Measurements from ENCODE around the gene NEGR1. TPM values are rescaled to one million over a fixed set of nuclear protein-coding genes. Genes with fewer than 3 reads are reported as not detected.

NEGR1 gene
- total and polyA plus RNA-seq, 9 donors = 4.7 to 15.1 (median 9.1) TPM

DNA sequence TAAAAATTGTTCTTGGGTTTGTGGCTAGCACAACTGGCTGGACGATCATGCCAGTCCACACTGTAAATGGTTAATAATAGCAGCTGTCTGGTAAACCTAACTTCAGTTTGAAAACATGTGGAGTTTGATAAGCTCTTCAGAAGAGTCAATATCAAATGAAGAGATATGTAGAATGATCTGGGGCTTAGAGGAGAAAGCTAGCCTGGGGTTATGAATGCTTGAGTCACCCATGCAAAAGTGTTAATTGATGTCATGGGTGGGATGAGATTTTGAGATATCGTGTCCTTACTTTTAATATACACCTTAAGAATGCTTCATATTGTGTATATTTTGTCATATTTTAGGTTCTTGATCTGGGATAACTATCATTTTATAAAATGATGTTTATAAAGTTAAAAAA lies 646.8 kb downstream of the NEGR1 start:
- H3K4me1 ChIP-seq (ENCODE audit: insufficient read depth) = no peaks in the 10 kb centered on the region
- no peaks in the 10 kb centered on the region for H3K27me3 ChIP-seq
- H3K36me3 ChIP-seq = no peaks in the 10 kb centered on the region
- TF ChIP-seq, protein P1, sequence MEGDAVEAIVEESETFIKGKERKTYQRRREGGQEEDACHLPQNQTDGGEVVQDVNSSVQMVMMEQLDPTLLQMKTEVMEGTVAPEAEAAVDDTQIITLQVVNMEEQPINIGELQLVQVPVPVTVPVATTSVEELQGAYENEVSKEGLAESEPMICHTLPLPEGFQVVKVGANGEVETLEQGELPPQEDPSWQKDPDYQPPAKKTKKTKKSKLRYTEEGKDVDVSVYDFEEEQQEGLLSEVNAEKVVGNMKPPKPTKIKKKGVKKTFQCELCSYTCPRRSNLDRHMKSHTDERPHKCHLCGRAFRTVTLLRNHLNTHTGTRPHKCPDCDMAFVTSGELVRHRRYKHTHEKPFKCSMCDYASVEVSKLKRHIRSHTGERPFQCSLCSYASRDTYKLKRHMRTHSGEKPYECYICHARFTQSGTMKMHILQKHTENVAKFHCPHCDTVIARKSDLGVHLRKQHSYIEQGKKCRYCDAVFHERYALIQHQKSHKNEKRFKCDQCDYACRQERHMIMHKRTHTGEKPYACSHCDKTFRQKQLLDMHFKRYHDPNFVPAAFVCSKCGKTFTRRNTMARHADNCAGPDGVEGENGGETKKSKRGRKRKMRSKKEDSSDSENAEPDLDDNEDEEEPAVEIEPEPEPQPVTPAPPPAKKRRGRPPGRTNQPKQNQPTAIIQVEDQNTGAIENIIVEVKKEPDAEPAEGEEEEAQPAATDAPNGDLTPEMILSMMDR (IDR thresholded peaks at IDR 0.05) = no peak
- TF ChIP-seq EP300 (IDR thresholded peaks at IDR 0.05) (no peak), POLR2A (IDR thresholded peaks at IDR 0.05) (no peak)
- no peaks in the 10 kb centered on the region for H3K9me3 ChIP-seq
- no peak overlapping the region for H3K4me3 ChIP-seq
- no peak overlapping the region for H3K27ac ChIP-seq
- intact Hi-C loops (cut with DNase I) = no loop called here
- DNase-seq = no peak
- WGBS, 3 donors = 92 to 93% (median 93%) methylated on average over 2 of the region's 2 CpGs

- TF ChIP-seq EP300 (IDR thresholded peaks at IDR 0.05) (no peak), POLR2A (IDR thresholded peaks at IDR 0.05) (no peak)
- TF ChIP-seq, protein P1 (IDR thresholded peaks at IDR 0.05) = no peak
- no peak for DNase-seq
These were observed 648.2 kb downstream of the NEGR1 start for GRCh38 chr1:71634159-71634558.

GRCh38 chr1:71630073-71630472 lies 652.3 kb downstream of the NEGR1 start:
- Histone ChIP-seq H3K36me3 (no peaks in the 10 kb centered on the region), H3K4me3 (no peak overlapping the region), H3K9me3 (no peaks in the 10 kb centered on the region), H3K4me1 (ENCODE audit: insufficient read depth) (no peaks in the 10 kb centered on the region), H3K27ac (no peak overlapping the region), H3K27me3 (no peaks in the 10 kb centered on the region)
- WGBS, 3 donors = 90 to 97% (median 93%) methylated on average over 1 of the region's 1 CpG
- no peak for DNase-seq
- intact Hi-C loops (cut with DNase I) = no loop called here
- TF ChIP-seq, protein P1 (IDR thresholded peaks at IDR 0.05) = no peak
- no peak for TF ChIP-seq POLR2A (IDR thresholded peaks at IDR 0.05)
- no peak for TF ChIP-seq EP300 (IDR thresholded peaks at IDR 0.05)

More at GRCh38 chr1:71634159-71634558, 648.2 kb downstream of the NEGR1 start:
- Histone ChIP-seq H3K27ac (no peak overlapping the region), H3K27me3 (no peaks in the 10 kb centered on the region), H3K36me3 (no peaks in the 10 kb centered on the region), H3K9me3 (no peaks in the 10 kb centered on the region), H3K4me1 (ENCODE audit: insufficient read depth) (no peaks in the 10 kb centered on the region), H3K4me3 (no peak overlapping the region)
- intact Hi-C loops (cut with DNase I) = no loop called here

DNA sequence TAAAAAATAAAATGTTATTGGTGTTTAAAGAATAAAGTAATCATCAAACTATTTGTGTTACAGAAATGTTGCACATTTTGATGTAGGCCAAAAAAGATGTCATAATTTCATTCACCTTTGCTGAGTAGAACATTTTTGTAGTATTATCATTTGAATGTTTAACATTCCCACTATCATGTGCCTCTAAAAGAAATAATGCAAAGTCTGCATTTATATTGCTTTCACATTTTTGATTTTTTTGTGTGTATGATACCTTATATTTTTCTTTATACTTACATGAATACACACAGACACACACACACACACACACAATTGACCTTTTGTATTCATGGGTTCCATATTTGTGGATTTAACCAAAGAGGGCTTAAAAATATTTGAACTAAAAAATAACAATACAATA lies 657.3 kb downstream of the NEGR1 start:
- no peak for TF ChIP-seq POLR2A (IDR thresholded peaks at IDR 0.05)
- DNase-seq = no peak
- H3K4me3 ChIP-seq = no peak overlapping the region
- intact Hi-C loops (cut with DNase I) = no loop called here
- H3K27ac ChIP-seq = no peak overlapping the region
- no peaks in the 10 kb centered on the region for H3K36me3 ChIP-seq
- H3K4me1 ChIP-seq (ENCODE audit: insufficient read depth) = no peaks in the 10 kb centered on the region
- no peaks in the 10 kb centered on the region for H3K27me3 ChIP-seq
- H3K9me3 ChIP-seq = no peaks in the 10 kb centered on the region

DNA sequence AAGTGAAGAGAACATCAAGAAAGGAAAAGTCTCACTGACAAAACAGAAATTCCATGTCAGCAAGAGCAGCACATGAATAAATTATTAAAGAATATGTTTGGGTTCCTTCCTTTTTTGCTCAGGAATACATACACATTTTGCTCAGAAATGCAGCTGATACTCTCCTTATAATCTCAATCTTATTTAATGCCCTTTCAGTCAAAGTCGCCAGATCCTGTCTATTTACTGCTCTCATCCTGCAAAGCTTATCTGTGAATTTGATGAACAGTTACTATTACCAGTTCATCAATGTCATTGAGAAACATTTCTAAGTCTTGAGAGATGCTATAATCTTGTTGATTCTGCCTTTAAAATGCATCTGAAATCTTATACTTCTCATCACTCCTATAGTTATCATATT lies 658.5 kb downstream of the NEGR1 start:
- Histone ChIP-seq H3K4me3 (no peak overlapping the region), H3K4me1 (ENCODE audit: insufficient read depth) (no peaks in the 10 kb centered on the region), H3K27me3 (no peaks in the 10 kb centered on the region), H3K9me3 (no peaks in the 10 kb centered on the region), H3K36me3 (no peaks in the 10 kb centered on the region), H3K27ac (no peak overlapping the region)
- intact Hi-C loops (cut with DNase I) = no loop called here
- TF ChIP-seq EP300 (IDR thresholded peaks at IDR 0.05) = no peak
- TF ChIP-seq, protein P1 (IDR thresholded peaks at IDR 0.05) = no peak
- no peak for TF ChIP-seq POLR2A (IDR thresholded peaks at IDR 0.05)
- 85 to 96% (median 91%) methylated on average over 1 of the region's 1 CpG for WGBS, 3 donors
- DNase-seq = no peak

All from ovary (tissue), 9 donors.